CD4-positive, alpha-beta memory T cell (primary cell): ENCODE measurements around the gene MAPK8IP1. TPM values are rescaled to one million over a fixed set of nuclear protein-coding genes. Genes with fewer than 3 reads are reported as not detected.

Experiments
- CTCF ChIA-PET: fragments of 350-600 bp; sonication (Branson Sonifier 250); formaldehyde crosslinking; loops from one replicate; lab custom pipeline; 2021; ENCODE audit warnings: inconsistent platforms; ENCODE audit not compliant: partially characterized antibody; lab: Charles Lee
- POLR2A ChIA-PET: fragments of 350-600 bp; sonication (Branson Sonifier 250); formaldehyde crosslinking; loops from one replicate; lab custom pipeline; 2021; ENCODE audit not compliant: partially characterized antibody; lab: Charles Lee
- DNase-seq, 5 donors: peaks; one replicate each; pipeline versions ENCODE4 v3.0.0 to v3.0.0-alpha.2; 2020 to 2022; ENCODE audit warnings: mixed read lengths in 1 of 5
- H3K27ac ChIP-seq: one replicate; pipeline ENCODE4 v1.7.0; 2013; ENCODE audit warnings: low read depth, low read length
- H3K27me3 ChIP-seq: 2 replicates; pipeline ENCODE4 v1.7.0; 2013; ENCODE audit warnings: mild to moderate bottlenecking, low read length, moderate library complexity; ENCODE audit not compliant: insufficient read depth
- H3K36me3 ChIP-seq: 2 replicates; pipeline ENCODE4 v1.7.0; 2013; ENCODE audit warnings: mild to moderate bottlenecking, low read length, moderate library complexity; ENCODE audit not compliant: insufficient read depth
- H3K4me1 ChIP-seq: 2 replicates; pipeline ENCODE4 v1.7.0; 2013; ENCODE audit warnings: mild to moderate bottlenecking, low read length, moderate library complexity; ENCODE audit not compliant: insufficient read depth
- H3K4me3 ChIP-seq, 2 donors: one replicate each; pipeline ENCODE4 v1.7.0; 2013; ENCODE audit warnings: low read length in 2 of 2, mild to moderate bottlenecking in 1 of 2
- H3K9me3 ChIP-seq, 2 donors: one replicate each; pipeline ENCODE4 v1.7.0; 2013; ENCODE audit warnings: low read length in 2 of 2, control low read depth in 1 of 2; ENCODE audit not compliant: control insufficient read depth in 1 of 2
- H3K27ac Mint-ChIP-seq, 7 donors: one replicate each; pipeline ENCODE4 v1.8.0; 2020 to 2021; ENCODE audit warnings: mixed read lengths in 7 of 7, mild to moderate bottlenecking in 6 of 7, inconsistent platforms in 3 of 7, moderate library complexity in 3 of 7
- H3K27me3 Mint-ChIP-seq, 2 donors: one replicate each; pipeline ENCODE4 v1.8.0; 2020 to 2021; ENCODE audit warnings: mixed read lengths in 2 of 2
- H3K36me3 Mint-ChIP-seq, 2 donors: one replicate each; pipeline ENCODE4 v1.8.0; 2020 to 2021; ENCODE audit warnings: mixed read lengths in 2 of 2, inconsistent platforms in 1 of 2, mild to moderate bottlenecking in 1 of 2
- H3K4me1 Mint-ChIP-seq, 4 donors: one replicate each; pipeline ENCODE4 v1.8.0; 2020 to 2021; ENCODE audit warnings: mixed read lengths in 4 of 4, mild to moderate bottlenecking in 1 of 4
- H3K4me3 Mint-ChIP-seq, 8 donors: one replicate each; pipeline ENCODE4 v1.8.0; 2020 to 2021; ENCODE audit warnings: mixed read lengths in 8 of 8, mild to moderate bottlenecking in 7 of 8, moderate library complexity in 6 of 8, inconsistent platforms in 3 of 8
- H3K9me3 Mint-ChIP-seq, 8 donors: one replicate each; pipeline ENCODE4 v1.8.0; 2020 to 2021; ENCODE audit warnings: mixed read lengths in 8 of 8, mild to moderate bottlenecking in 5 of 8, inconsistent platforms in 3 of 8, moderate library complexity in 1 of 8
- intact Hi-C: fragments of 100-400 bp; cut with micrococcal nuclease; formaldehyde crosslinking; loops from one replicate; pipeline ENCODE4 v1.15.1; 2023
- polyA plus RNA-seq, 2 donors: library from polyadenylated mRNA; unstranded; fragments of 300-500 nt; fragmentation: Illumina TruSeq; gene quantifications; one replicate each; pipeline ENCODE4 v1.2.3, GENCODE V29; 2021
- total RNA-seq, 2 experiments: library from RNA; stranded (reverse); gene quantifications; one replicate each; pipeline ENCODE4 v1.2.3, GENCODE V29; 2021

MAPK8IP1 gene
- total and polyA plus RNA-seq, 4 experiments from 2014 or later = 0.06 to 0.86 (median 0.40) TPM

GRCh38 chr11:45846974-45847910 is 38.2 kb upstream of the MAPK8IP1 start, which contains the start of gene CRY2:
Gene CRY2 (plus strand): TSS chr11:45847475. CDS start chr11:45847491, 16 bp downstream.
- H3K36me3 ChIP-seq = no peaks in the 10 kb centered on the region
- Mint-ChIP-seq H3K27me3 (no peaks in the 10 kb centered on the region), H3K27ac (peak within 1 kb of the TSS; percentile 96 to 100 (median 97)), H3K4me3 (peak within 1 kb of the TSS; percentile 81 to 97 (median 87)), H3K36me3 (peaks cover 10 to 19% of the 10 kb centered on the region in 2 donors), H3K4me1 (peaks cover 27 to 68% (median 50%) of the 10 kb centered on the region in 4 donors), H3K9me3 (peaks cover 0 to 5% (median 0%) of the 10 kb centered on the region in 8 donors)
- H3K4me3 ChIP-seq = peak within 1 kb of the TSS; percentile 80 to 86
- ChIA-PET CTCF (interaction anchor here (1.0 to 5.9 kb wide), 6 partner anchors 13 to 466 kb away, joined by 3 to 34 read pairs (median 4); partner anchors contain the start of gene PEX16), POLR2A (interaction anchor here (0.7 to 5.7 kb wide), 14 partner anchors 8 to 853 kb away, joined by 3 to 38 read pairs (median 4); partner anchors contain the start of genes ARHGAP1, PEX16, SLC35C1 and ZNF408)
- peak within 1 kb of the TSS; percentile 96 for H3K27ac ChIP-seq
- peaks cover 43% of the 10 kb centered on the region for H3K4me1 ChIP-seq
- H3K9me3 ChIP-seq = no peaks in the 10 kb centered on the region
- intact Hi-C loops = loop anchor here (1.0 to 10.0 kb wide), 7 partner anchors 42 to 1418 kb away; partner anchors contain the start of genes ARHGAP1, SLC35C1 and ZNF408
- peak; percentile 98 for DNase-seq
- no peaks in the 10 kb centered on the region for H3K27me3 ChIP-seq

GRCh38 chr11:45847911-45848316 is 37.5 kb upstream of the MAPK8IP1 start:
- Histone ChIP-seq H3K36me3 (no peaks in the 10 kb centered on the region), H3K27ac (peak overlapping the region; percentile 96), H3K4me1 (peaks cover 43% of the 10 kb centered on the region), H3K4me3 (peak overlapping the region; percentile 80 to 86), H3K9me3 (no peaks in the 10 kb centered on the region), H3K27me3 (no peaks in the 10 kb centered on the region)
- intact Hi-C loops = loop anchor here (1.0 to 10.0 kb wide), 7 partner anchors 43 to 1417 kb away; partner anchors contain the start of genes ARHGAP1, SLC35C1 and ZNF408
- H3K36me3 Mint-ChIP-seq = peaks cover 10 to 19% of the 10 kb centered on the region in 2 donors
- H3K27ac Mint-ChIP-seq = peak overlapping the region; percentile 90 to 100 (median 97)
- H3K4me3 Mint-ChIP-seq = peak overlapping the region; percentile 81 to 97 (median 86)
- no peaks in the 10 kb centered on the region for H3K27me3 Mint-ChIP-seq
- H3K4me1 Mint-ChIP-seq = peaks cover 30 to 72% (median 50%) of the 10 kb centered on the region in 4 donors
- ChIA-PET CTCF (no interaction called here), POLR2A (interaction anchor here (1.3 to 3.2 kb wide), 4 partner anchors 61 to 160 kb away, joined by 3 to 32 read pairs (median 6); partner anchors contain the start of gene PEX16)
- DNase-seq = peak in 4 of 5 donors; percentile 55 to 69 (median 66)
- H3K9me3 Mint-ChIP-seq = peaks cover 0 to 5% (median 0%) of the 10 kb centered on the region in 8 donors

GRCh38 chr11:45848654-45849081 is 36.8 kb upstream of the MAPK8IP1 start:
- H3K4me1 Mint-ChIP-seq = peaks cover 27 to 65% (median 42%) of the 10 kb centered on the region in 4 donors

GRCh38 chr11:45850446-45850845 is 35.0 kb upstream of the MAPK8IP1 start:
- H3K9me3 ChIP-seq = no peaks in the 10 kb centered on the region
- POLR2A ChIA-PET = interaction anchor here (0.5 kb wide), 1 partner anchor 58 kb away, joined by 3 read pairs; no protein-coding TSS in a partner anchor
- Mint-ChIP-seq H3K4me3 (peak overlapping the region in 6 of 8 donors; percentile 31 to 67 (median 54)), H3K27ac (peak overlapping the region in 2 of 7 donors; percentile 44 to 47), H3K36me3 (peaks cover 18 to 32% of the 10 kb centered on the region in 2 donors), H3K4me1 (peaks cover 30 to 67% (median 39%) of the 10 kb centered on the region in 4 donors), H3K9me3 (peaks cover 0 to 4% (median 0%) of the 10 kb centered on the region in 8 donors), H3K27me3 (no peaks in the 10 kb centered on the region)
- no peak overlapping the region for H3K27ac ChIP-seq
- H3K4me3 ChIP-seq = no peak overlapping the region
- H3K36me3 ChIP-seq = peaks cover 5% of the 10 kb centered on the region
- CTCF ChIA-PET = interaction anchor here (1.0 to 1.6 kb wide), 2 partner anchors 12 to 22 kb away, joined by 3 read pairs; no protein-coding TSS in a partner anchor
- DNase-seq = no peak
- peaks cover 38% of the 10 kb centered on the region for H3K4me1 ChIP-seq
- no peaks in the 10 kb centered on the region for H3K27me3 ChIP-seq
- intact Hi-C loops = no loop called here

More at GRCh38 chr11:45848654-45849081, 36.8 kb upstream of the MAPK8IP1 start:
- Histone ChIP-seq H3K9me3 (no peaks in the 10 kb centered on the region), H3K36me3 (no peaks in the 10 kb centered on the region), H3K27ac (peak overlapping the region; percentile 96), H3K4me1 (peaks cover 39% of the 10 kb centered on the region), H3K4me3 (no peak overlapping the region), H3K27me3 (no peaks in the 10 kb centered on the region)
- POLR2A ChIA-PET = interaction anchor here (3.2 kb wide), 1 partner anchor 70 kb away, joined by 32 read pairs; the partner anchor contains the start of gene PEX16
- peaks cover 10 to 23% of the 10 kb centered on the region in 2 donors for H3K36me3 Mint-ChIP-seq
- CTCF ChIA-PET = no interaction called here
- peak overlapping the region; percentile 67 to 97 (median 68) for H3K27ac Mint-ChIP-seq
- H3K27me3 Mint-ChIP-seq = no peaks in the 10 kb centered on the region
- intact Hi-C loops = loop anchor here (10.0 kb wide), 2 partner anchors 266 to 1416 kb away; no protein-coding TSS in a partner anchor
- peaks cover 0 to 4% (median 0%) of the 10 kb centered on the region in 8 donors for H3K9me3 Mint-ChIP-seq
- H3K4me3 Mint-ChIP-seq = peak overlapping the region; percentile 76 to 97 (median 84)
- DNase-seq = no peak

- H3K4me1 Mint-ChIP-seq = peaks cover 30 to 62% (median 34%) of the 10 kb centered on the region in 4 donors
- CTCF ChIA-PET = interaction anchor here (0.6 to 1.7 kb wide), 3 partner anchors 8 to 239 kb away, joined by 4 to 5 read pairs (median 4); no protein-coding TSS in a partner anchor
These were observed 34.2 kb upstream of the MAPK8IP1 start for GRCh38 chr11:45851228-45851627.

DNA sequence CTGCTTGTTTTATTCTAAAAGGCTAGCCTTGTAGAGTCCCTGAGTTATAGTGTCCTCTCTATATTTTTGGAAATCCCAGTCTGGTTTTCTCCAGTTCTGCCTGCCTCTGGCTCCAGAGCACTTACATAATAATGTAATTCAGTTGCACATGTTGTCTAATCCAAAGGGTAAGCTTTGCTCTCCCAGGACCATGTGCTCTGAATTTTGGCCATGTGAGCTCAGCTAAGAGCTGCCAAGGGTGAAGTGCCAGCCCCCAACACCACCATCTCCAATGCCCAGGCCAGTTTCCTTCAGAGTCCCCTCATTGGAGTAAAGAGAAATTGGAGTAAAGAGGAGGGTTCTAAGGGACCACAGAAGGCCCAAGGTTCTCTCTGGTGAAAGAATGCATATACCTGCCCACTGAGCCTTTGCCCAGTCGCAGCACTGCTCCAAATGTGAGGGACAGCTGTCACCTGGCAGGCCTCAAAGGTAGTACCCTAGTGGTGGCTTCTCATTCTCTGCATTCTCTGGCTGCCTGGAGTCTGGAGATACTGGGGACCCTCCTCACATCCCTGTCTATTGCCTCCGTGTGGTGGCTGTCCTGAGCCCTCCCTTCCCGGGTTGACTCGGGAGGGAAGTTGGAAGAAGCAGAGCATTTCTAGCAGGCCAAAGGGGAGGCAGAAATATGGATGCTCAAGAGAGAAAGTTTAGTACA is 33.3 kb upstream of the MAPK8IP1 start:
- Histone ChIP-seq H3K36me3 (peaks cover 18% of the 10 kb centered on the region), H3K27me3 (no peaks in the 10 kb centered on the region), H3K4me1 (peaks cover 29% of the 10 kb centered on the region), H3K27ac (no peak overlapping the region), H3K4me3 (no peak overlapping the region), H3K9me3 (no peaks in the 10 kb centered on the region)
- Mint-ChIP-seq H3K27me3 (no peaks in the 10 kb centered on the region), H3K9me3 (peaks cover 0 to under 1% (median 0%) of the 10 kb centered on the region in 8 donors), H3K27ac (no peak overlapping the region), H3K4me3 (no peak overlapping the region), H3K4me1 (peaks cover 25 to 53% (median 27%) of the 10 kb centered on the region in 4 donors), H3K36me3 (peaks cover 32 to 41% of the 10 kb centered on the region in 2 donors)
- ChIA-PET CTCF (interaction anchor here (1.3 to 1.7 kb wide), 2 partner anchors 9 to 81 kb away, joined by 4 to 5 read pairs; no protein-coding TSS in a partner anchor), POLR2A (interaction anchor here (0.6 kb wide), 1 partner anchor 27 kb away, joined by 4 read pairs; no protein-coding TSS in a partner anchor)
- DNase-seq = no peak
- intact Hi-C loops = no loop called here

More at GRCh38 chr11:45851228-45851627, 34.2 kb upstream of the MAPK8IP1 start:
- no peak overlapping the region for H3K4me3 ChIP-seq
- Mint-ChIP-seq H3K27ac (no peak overlapping the region), H3K27me3 (no peaks in the 10 kb centered on the region), H3K4me3 (no peak overlapping the region), H3K9me3 (peaks cover 0 to 2% (median 0%) of the 10 kb centered on the region in 8 donors), H3K36me3 (peaks cover 26 to 38% of the 10 kb centered on the region in 2 donors)
- no peaks in the 10 kb centered on the region for H3K9me3 ChIP-seq
- no peak for DNase-seq
- H3K27me3 ChIP-seq = no peaks in the 10 kb centered on the region
- intact Hi-C loops = no loop called here
- H3K36me3 ChIP-seq = peaks cover 12% of the 10 kb centered on the region
- peaks cover 37% of the 10 kb centered on the region for H3K4me1 ChIP-seq
- POLR2A ChIA-PET = no interaction called here
- no peak overlapping the region for H3K27ac ChIP-seq
